OCI-LY7 (cell line): ENCODE measurements around the gene GALNT14.

Source experiments
- CTCF ChIP-seq: fragments of 200-600 bp; sonication (generic); conservative IDR thresholded peaks from 2 replicates; pipeline ENCODE4 v1.5.1; 2014; ENCODE audit warnings: mild to moderate bottlenecking, antibody characterized with exemption, low read length, moderate library complexity, mixed read lengths
- EZH2phosphoT487 ChIP-seq: fragments of 200-600 bp; sonication (generic); IDR thresholded peaks from 2 replicates; pipeline ENCODE4 v1.6.1; 2018; ENCODE audit warnings: low read depth, borderline replicate concordance, mild to moderate bottlenecking, mixed run types, antibody characterized with exemption, low read length, moderate library complexity, mixed read lengths

GRCh38 chr2:31122133-31122532 is 16.1 kb downstream of the GALNT14 start:
- TF ChIP-seq CTCF (no peak), EZH2phosphoT487 (no peak)
